Gastrocnemius medialis (tissue), 4 donors: Measurements from ENCODE around the gene CXXC1. TPM values are rescaled to one million over a fixed set of nuclear protein-coding genes. Genes with fewer than 3 reads are reported as not detected.

Experiments used
- ATAC-seq, 2 donors: fragments of 150-250 bp; one replicate each; pipeline ENCODE4 v1.9.1; 2016
- DNase-seq, 2 donors: peaks; one replicate each; pipeline ENCODE4 v3.0.0-alpha.2; 2019
- H3K27ac ChIP-seq, 4 donors: fragments of 200-600 bp; sonication (generic); 1 replicate in 1 of 4; 2 replicates in 3 of 4; pipeline ENCODE4 v1.5.1; 2016 to 2018; ENCODE audit warnings: mild to moderate bottlenecking in 2 of 4, moderate library complexity in 1 of 4
- H3K27me3 ChIP-seq, 3 donors: fragments of 200-600 bp; sonication (generic) in 2 of 3; 1 replicate in 1 of 3; 2 replicates in 2 of 3; pipeline versions ENCODE4 v1.5.1 to v1.6.0; 2016 to 2019; ENCODE audit warnings: mild to moderate bottlenecking in 1 of 3, moderate library complexity in 1 of 3
- H3K36me3 ChIP-seq, 2 donors: fragments of 200-600 bp; sonication (generic) in 1 of 2; one replicate each; pipeline ENCODE4 v1.5.1; 2017 to 2018
- H3K4me1 ChIP-seq, 2 donors: fragments of 200-600 bp; sonication (generic) in 1 of 2; one replicate each; pipeline ENCODE4 v1.5.1; 2016 to 2017; ENCODE audit warnings: mild to moderate bottlenecking in 2 of 2
- H3K4me3 ChIP-seq, 4 donors: fragments of 200-600 bp; sonication (generic) in 3 of 4; 1 replicate in 1 of 4; 2 replicates in 3 of 4; pipeline ENCODE4 v1.5.1; 2016 to 2019; ENCODE audit warnings: mild to moderate bottlenecking in 2 of 4
- H3K9me3 ChIP-seq, 3 donors: fragments of 200-600 bp; sonication (generic) in 2 of 3; 1 replicate in 1 of 3; 2 replicates in 2 of 3; pipeline ENCODE4 v1.5.1; 2016 to 2019
- POLR2A ChIP-seq, 2 donors: fragments of 450-650 bp; IDR thresholded peaks; one replicate each; pipeline ENCODE4 v1.6.1; 2017; ENCODE audit warnings: antibody characterized with exemption in 2 of 2, mild to moderate bottlenecking in 2 of 2, moderate library complexity in 2 of 2
- in situ Hi-C, 4 donors: fragments of 200-750 bp; cut with MboI; loops; one replicate each; pipeline versions ENCODE4 v1.15.0 to v1.8.0; 2017; ENCODE audit warnings: low sequenced_read_pairs in 4 of 4
- intact Hi-C: fragments of 100-400 bp; cut with DNase I; formaldehyde crosslinking; loops from one replicate; pipeline ENCODE4 v1.15.1; 2023; ENCODE audit warnings: low total_unique reads
- total RNA-seq, 4 donors: library from RNA; depleted of rRNA; stranded (reverse); fragments of >200 nt; gene quantifications; one replicate each; pipeline versions ENCODE4 v1.1.0 to v1.2.3, GENCODE V29; 2016
- TF ChIP-seq, protein P1 (sequence below), 5 experiments: fragments of 450-650 bp in 3 of 5; fragments of 200-600 bp in 2 of 5; sonication (generic) in 2 of 5; IDR thresholded peaks in 4 of 5; conservative IDR thresholded peaks in 1 of 5; 1 replicate in 4 of 5; 2 replicates in 1 of 5; pipeline ENCODE4 v1.5.1; 2016 to 2019; ENCODE audit warnings: antibody characterized with exemption in 5 of 5, mild to moderate bottlenecking in 3 of 5, moderate library complexity in 3 of 5

The CXXC1 gene
- total RNA-seq, 4 donors from 2014 or later, result 21.1 to 32.0 (median 27.3) TPM

DNA sequence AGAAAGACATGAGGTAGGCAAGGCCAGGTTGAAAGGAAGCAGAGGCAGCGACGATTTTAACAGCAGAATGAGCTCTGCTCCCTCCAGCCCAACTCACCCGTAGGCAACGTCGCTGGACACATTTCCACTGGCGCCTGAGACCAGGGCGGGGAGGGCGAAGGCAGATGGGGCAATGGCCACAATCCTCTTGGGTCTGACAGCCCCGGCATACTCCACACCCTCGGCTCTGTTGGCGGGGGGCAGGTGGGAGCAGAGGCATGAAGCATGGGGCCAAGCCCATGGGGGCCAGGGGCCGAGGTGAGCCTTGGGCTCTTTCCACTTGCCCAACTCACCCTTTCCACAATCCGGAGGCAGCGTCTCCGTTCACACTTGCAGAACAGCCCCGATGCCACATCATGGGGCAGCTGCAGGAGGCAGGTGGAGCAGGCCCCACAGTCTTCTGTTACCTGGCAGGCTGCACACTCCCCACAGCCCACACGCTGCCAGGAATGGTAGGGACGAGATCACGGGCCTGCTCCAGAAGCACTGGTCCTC lies 11.9 kb downstream of the CXXC1 start:
- Histone ChIP-seq H3K27ac (no peak overlapping the region), H3K36me3 (peaks cover 0 to 74% of the 10 kb centered on the region in 2 donors), H3K4me3 (no peak overlapping the region), H3K27me3 (no peaks in the 10 kb centered on the region), H3K4me1 (peaks cover 9 to 16% of the 10 kb centered on the region in 2 donors), H3K9me3 (no peaks in the 10 kb centered on the region)
- no peak for ATAC-seq
- in situ Hi-C loops (loop anchor here in 3 of 4 donors (25.0 kb wide), 4 partner anchors 463 to 912 kb away; partner anchors contain the start of genes C18orf32 (in 3 of the 3), RPL17 (in 3 of the 3), ACAA2 (in 2 of the 3) and SMAD4 (in 2 of the 3)), intact Hi-C loops (no loop called here)
- TF ChIP-seq, protein P1, sequence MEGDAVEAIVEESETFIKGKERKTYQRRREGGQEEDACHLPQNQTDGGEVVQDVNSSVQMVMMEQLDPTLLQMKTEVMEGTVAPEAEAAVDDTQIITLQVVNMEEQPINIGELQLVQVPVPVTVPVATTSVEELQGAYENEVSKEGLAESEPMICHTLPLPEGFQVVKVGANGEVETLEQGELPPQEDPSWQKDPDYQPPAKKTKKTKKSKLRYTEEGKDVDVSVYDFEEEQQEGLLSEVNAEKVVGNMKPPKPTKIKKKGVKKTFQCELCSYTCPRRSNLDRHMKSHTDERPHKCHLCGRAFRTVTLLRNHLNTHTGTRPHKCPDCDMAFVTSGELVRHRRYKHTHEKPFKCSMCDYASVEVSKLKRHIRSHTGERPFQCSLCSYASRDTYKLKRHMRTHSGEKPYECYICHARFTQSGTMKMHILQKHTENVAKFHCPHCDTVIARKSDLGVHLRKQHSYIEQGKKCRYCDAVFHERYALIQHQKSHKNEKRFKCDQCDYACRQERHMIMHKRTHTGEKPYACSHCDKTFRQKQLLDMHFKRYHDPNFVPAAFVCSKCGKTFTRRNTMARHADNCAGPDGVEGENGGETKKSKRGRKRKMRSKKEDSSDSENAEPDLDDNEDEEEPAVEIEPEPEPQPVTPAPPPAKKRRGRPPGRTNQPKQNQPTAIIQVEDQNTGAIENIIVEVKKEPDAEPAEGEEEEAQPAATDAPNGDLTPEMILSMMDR (IDR thresholded peaks at IDR 0.05 in 4 of 5, conservative IDR thresholded peaks at IDR 0.05 in 1 of 5), result no peak
- TF ChIP-seq POLR2A (IDR thresholded peaks at IDR 0.05), result no peak
- no peak for DNase-seq

- TF ChIP-seq, protein P1 (IDR thresholded peaks at IDR 0.05 in 4 of 5, conservative IDR thresholded peaks at IDR 0.05 in 1 of 5), result no peak
- no peak for TF ChIP-seq POLR2A (IDR thresholded peaks at IDR 0.05)
- ATAC-seq, result no peak
Measured at GRCh38 chr18:50274941-50275340, 12.6 kb downstream of the CXXC1 start.

DNA sequence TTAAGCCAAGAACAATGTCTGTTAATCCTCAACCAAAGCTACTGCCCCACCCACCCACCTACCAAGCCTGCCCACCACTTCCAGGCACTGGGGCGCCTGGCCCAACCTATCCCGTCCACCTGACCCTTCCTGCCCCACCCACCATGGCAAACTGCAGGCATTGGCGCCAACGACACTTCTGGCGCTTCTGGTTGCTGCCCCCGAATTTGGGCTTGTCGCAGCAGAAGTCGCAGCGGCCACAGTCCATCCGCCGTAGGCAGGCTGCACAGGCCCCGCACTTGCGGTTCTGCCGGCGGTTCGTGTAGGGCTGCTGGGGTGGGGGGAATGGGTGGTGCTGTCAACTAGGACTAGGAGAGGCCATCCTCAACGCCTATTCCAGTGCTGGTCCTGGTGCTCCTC lies 13.4 kb downstream of the CXXC1 start:
- peaks cover 0 to 82% of the 10 kb centered on the region in 2 donors for H3K36me3 ChIP-seq
- TF ChIP-seq, protein P1 (IDR thresholded peaks at IDR 0.05 in 4 of 5, conservative IDR thresholded peaks at IDR 0.05 in 1 of 5), result no peak
- no peak for TF ChIP-seq POLR2A (IDR thresholded peaks at IDR 0.05)

More at GRCh38 chr18:50274941-50275340, 12.6 kb downstream of the CXXC1 start:
- no peaks in the 10 kb centered on the region for H3K9me3 ChIP-seq
- H3K4me1 ChIP-seq, result peaks cover 2 to 10% of the 10 kb centered on the region in 2 donors
- DNase-seq, result no peak
- no peaks in the 10 kb centered on the region for H3K27me3 ChIP-seq
- no peak overlapping the region for H3K27ac ChIP-seq
- H3K36me3 ChIP-seq, result peaks cover 0 to 74% of the 10 kb centered on the region in 2 donors
- intact Hi-C loops (no loop called here), in situ Hi-C loops (loop anchor here (25.0 kb wide), 5 partner anchors 463 to 912 kb away; partner anchors contain the start of genes C18orf32 (in 3 of the 4), RPL17 (in 3 of the 4), ACAA2 (in 2 of the 4) and SMAD4 (in 2 of the 4))
- H3K4me3 ChIP-seq, result no peak overlapping the region

DNA sequence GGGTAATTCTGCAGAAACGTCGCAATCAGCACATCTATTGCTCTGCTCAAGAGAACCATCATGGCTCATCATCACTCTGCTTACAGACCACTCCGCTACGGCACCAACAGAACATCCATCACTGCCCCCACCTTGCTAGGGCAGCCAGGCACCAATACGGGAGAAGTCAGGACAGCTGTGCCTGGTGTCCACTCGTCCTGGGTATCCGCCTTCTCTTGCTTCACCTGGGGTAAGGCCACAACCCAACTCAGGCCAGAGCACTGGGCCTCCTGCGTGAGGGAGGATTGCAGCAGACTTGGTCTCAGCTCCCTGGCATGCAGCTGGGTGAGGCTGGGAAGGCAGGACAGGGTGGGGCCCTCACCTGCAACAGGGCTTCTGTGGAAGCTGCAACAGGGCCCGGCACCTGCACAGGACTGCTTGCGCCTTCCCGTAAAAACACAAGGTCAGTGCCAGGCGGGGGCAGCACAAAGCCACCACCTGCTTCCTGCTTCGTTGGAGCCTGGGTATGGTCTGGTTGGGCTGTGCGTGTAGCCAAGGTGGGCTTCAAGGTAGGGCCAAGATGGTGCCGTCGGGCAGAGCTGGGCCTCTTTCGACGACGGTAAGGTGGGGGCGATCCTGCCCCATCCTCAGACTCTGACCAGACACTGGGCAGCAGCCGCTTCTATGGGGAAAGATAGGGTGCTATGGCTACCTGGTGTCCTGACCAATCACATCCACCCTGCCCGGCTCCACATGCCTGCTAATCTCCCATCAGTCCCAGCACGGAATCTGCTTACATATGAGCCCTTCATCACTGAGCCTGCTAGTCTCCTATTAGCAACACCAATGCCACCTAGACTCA lies 14.1 kb downstream of the CXXC1 start:
- TF ChIP-seq, protein P1 (IDR thresholded peaks at IDR 0.05 in 4 of 5, conservative IDR thresholded peaks at IDR 0.05 in 1 of 5), result no peak
- no peak for TF ChIP-seq POLR2A (IDR thresholded peaks at IDR 0.05)
- DNase-seq (no peak), ATAC-seq (no peak)
- Histone ChIP-seq H3K4me1 (no peaks in the 10 kb centered on the region), H3K36me3 (peaks cover 0 to 84% of the 10 kb centered on the region in 2 donors), H3K27me3 (no peaks in the 10 kb centered on the region), H3K9me3 (no peaks in the 10 kb centered on the region), H3K4me3 (no peak overlapping the region), H3K27ac (no peak overlapping the region)
- intact Hi-C loops (no loop called here), in situ Hi-C loops (loop anchor here in 1 of 4 donors (25.0 kb wide), 1 partner anchor 761 kb away; no protein-coding TSS in a partner anchor)

More for the DNA sequence above, 13.4 kb downstream of the CXXC1 start:
- no peak for ATAC-seq
- Histone ChIP-seq H3K4me3 (no peak overlapping the region), H3K9me3 (no peaks in the 10 kb centered on the region), H3K4me1 (peaks cover 0 to 1% of the 10 kb centered on the region in 2 donors), H3K27me3 (no peaks in the 10 kb centered on the region), H3K27ac (no peak overlapping the region)
- no peak for DNase-seq
- intact Hi-C loops (no loop called here), in situ Hi-C loops (loop anchor here in 1 of 4 donors (25.0 kb wide), 1 partner anchor 762 kb away; no protein-coding TSS in a partner anchor)
